Body of pancreas (tissue), 4 donors: Measurements from ENCODE around the gene MMADHC. TPM values are rescaled to one million over a fixed set of nuclear protein-coding genes. Genes with fewer than 3 reads are reported as not detected.

Source experiments
- ATAC-seq: fragments of 150-250 bp; one replicate; pipeline ENCODE4 v1.9.1; 2016
- DNase-seq, 4 donors: peaks; one replicate each; pipeline ENCODE4 v3.0.0-alpha.2; 2019
- H3K27ac ChIP-seq, 4 donors: fragments of 200-600 bp; sonication (generic); 1 replicate in 3 of 4; 2 replicates in 1 of 4; pipeline versions ENCODE4 v1.5.1 to v1.6.1; 2016 to 2019; ENCODE audit warnings: mild to moderate bottlenecking in 1 of 4, mixed read lengths in 1 of 4, moderate library complexity in 1 of 4
- H3K27me3 ChIP-seq, 2 donors: fragments of 200-600 bp; sonication (generic); one replicate each; pipeline ENCODE4 v1.6.0; 2016; ENCODE audit warnings: mild to moderate bottlenecking in 1 of 2
- H3K36me3 ChIP-seq, 2 donors: fragments of 200-600 bp; sonication (generic); replicated peaks in 1 of 2; 2 replicates each; pipeline ENCODE4 v1.5.1; 2016; ENCODE audit warnings: low read depth in 2 of 2; ENCODE audit not compliant: insufficient read depth in 1 of 2
- H3K4me1 ChIP-seq: fragments of 200-600 bp; sonication (generic); one replicate; pipeline ENCODE4 v1.6.0; 2016
- H3K4me3 ChIP-seq, 2 donors: fragments of 200-600 bp; sonication (generic); 1 replicate in 1 of 2; 2 replicates in 1 of 2; pipeline ENCODE4 v1.5.1; 2016 to 2019
- H3K9me3 ChIP-seq, 3 donors: fragments of 200-600 bp; sonication (generic); 1 replicate in 2 of 3; 2 replicates in 1 of 3; pipeline ENCODE4 v1.5.1; 2016
- POLR2A ChIP-seq, 3 donors: fragments of 450-650 bp; IDR thresholded peaks; one replicate each; pipeline ENCODE4 v1.6.1; 2016; ENCODE audit warnings: antibody characterized with exemption in 3 of 3, mild to moderate bottlenecking in 2 of 3
- WGBS, 2 donors: methylation state at CpG; one replicate each; pipeline ENCODE4 v1.1.5; 2017; 5-methylcytosine and 5-hydroxymethylcytosine counted together
- intact Hi-C: fragments of 100-400 bp; cut with DNase I; formaldehyde crosslinking; loops from one replicate; pipeline ENCODE4 v1.15.1; 2023
- small RNA-seq: library from RNA; depleted of rRNA; stranded (forward); fragments of <200 nt; gene quantifications from one replicate; pipeline ENCODE3, GENCODE V24; 2016
- total RNA-seq, 2 donors: library from RNA; depleted of rRNA; stranded (reverse); fragments of >200 nt; gene quantifications; one replicate each; pipeline ENCODE4 v1.1.0, GENCODE V29; 2016
- TF ChIP-seq, protein P1 (sequence below), 7 experiments: fragments of 450-650 bp in 4 of 7; fragments of 200-600 bp in 3 of 7; sonication (generic) in 3 of 7; IDR thresholded peaks; one replicate each; pipeline ENCODE4 v1.5.1; 2016 to 2019; ENCODE audit warnings: antibody characterized with exemption in 7 of 7

Gene MMADHC
- total RNA-seq, 2 donors from 2014 or later, result 33.6 to 52.9 TPM

DNA sequence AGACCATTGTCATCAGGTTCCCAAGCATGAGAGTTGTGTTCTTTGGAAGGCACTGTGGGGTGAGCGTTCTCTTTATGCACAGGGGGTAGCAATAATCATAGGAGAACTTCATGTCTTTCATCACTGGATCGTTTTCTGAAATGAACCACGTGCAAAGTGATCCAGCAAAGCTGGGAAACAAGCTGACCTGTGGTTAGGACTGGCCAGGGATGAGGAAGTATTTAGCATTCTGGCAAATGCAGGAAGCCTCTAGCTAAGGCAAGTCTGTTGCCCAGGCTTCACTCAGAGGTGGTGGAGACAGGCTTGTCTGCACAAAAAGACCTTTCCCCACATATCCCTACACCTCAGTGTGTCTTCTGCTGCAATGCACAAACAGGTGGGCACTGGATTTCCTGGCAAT is 58.6 kb downstream of the MMADHC start:
- H3K27me3 ChIP-seq, result no peaks in the 10 kb centered on the region
- H3K27ac ChIP-seq, result no peak overlapping the region
- no peaks in the 10 kb centered on the region for H3K4me1 ChIP-seq
- DNase-seq (no peak), ATAC-seq (no peak)
- H3K4me3 ChIP-seq, result no peak overlapping the region
- 45 to 56% methylated on average over 3 of the region's 3 CpGs for WGBS, 2 donors
- intact Hi-C loops, result no loop called here
- no peaks in the 10 kb centered on the region for H3K9me3 ChIP-seq
- no peak for TF ChIP-seq POLR2A (IDR thresholded peaks at IDR 0.05)
- TF ChIP-seq, protein P1, sequence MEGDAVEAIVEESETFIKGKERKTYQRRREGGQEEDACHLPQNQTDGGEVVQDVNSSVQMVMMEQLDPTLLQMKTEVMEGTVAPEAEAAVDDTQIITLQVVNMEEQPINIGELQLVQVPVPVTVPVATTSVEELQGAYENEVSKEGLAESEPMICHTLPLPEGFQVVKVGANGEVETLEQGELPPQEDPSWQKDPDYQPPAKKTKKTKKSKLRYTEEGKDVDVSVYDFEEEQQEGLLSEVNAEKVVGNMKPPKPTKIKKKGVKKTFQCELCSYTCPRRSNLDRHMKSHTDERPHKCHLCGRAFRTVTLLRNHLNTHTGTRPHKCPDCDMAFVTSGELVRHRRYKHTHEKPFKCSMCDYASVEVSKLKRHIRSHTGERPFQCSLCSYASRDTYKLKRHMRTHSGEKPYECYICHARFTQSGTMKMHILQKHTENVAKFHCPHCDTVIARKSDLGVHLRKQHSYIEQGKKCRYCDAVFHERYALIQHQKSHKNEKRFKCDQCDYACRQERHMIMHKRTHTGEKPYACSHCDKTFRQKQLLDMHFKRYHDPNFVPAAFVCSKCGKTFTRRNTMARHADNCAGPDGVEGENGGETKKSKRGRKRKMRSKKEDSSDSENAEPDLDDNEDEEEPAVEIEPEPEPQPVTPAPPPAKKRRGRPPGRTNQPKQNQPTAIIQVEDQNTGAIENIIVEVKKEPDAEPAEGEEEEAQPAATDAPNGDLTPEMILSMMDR (IDR thresholded peaks at IDR 0.05), result no peak
- H3K36me3 ChIP-seq, result no peaks in the 10 kb centered on the region

DNA sequence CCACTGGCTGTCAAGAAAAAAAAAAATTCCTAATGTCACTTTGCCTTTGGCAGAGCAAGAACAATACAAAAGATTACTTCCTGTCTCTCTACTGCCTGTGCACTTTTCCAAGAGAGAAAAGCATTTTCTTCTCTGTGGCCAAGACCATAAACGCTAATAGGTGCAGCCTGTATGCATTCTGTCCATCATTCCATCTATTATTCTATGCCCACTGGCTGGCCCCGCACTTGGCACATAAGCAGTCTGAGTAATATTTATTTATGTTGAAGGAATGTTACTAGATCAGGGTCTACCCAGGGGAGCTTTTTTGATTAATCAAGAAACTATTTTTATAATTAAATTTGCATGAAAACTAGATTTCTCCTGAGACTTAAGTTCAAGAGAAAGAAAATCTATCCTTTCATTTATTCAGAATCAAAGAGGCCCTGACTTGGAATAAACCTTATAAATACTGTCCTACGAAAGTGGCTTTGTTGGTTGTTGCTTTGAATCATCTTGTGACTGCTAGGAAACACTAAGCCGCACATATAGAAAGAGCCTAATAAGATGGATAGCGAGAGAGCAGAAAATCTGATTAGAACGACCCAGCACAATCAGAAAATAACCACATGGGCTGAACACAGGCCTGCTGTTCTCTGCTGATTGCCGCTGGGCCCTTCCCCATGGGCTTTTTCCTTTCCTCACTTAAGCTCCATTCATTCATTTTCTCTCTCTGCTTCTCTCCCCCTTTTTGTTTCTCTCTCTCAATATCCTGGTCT is 59.4 kb downstream of the MMADHC start:
- no peak overlapping the region for H3K27ac ChIP-seq
- WGBS, 2 donors, result 85% methylated on average over 7 of the region's 7 CpGs
- DNase-seq (no peak), ATAC-seq (no peak)
- no peak for TF ChIP-seq POLR2A (IDR thresholded peaks at IDR 0.05)
- TF ChIP-seq, protein P1 (IDR thresholded peaks at IDR 0.05), result no peak
- no peak overlapping the region for H3K4me3 ChIP-seq
- no peaks in the 10 kb centered on the region for H3K27me3 ChIP-seq
- no peaks in the 10 kb centered on the region for H3K36me3 ChIP-seq
- H3K4me1 ChIP-seq, result no peaks in the 10 kb centered on the region
- intact Hi-C loops, result no loop called here
- H3K9me3 ChIP-seq, result no peaks in the 10 kb centered on the region

DNA sequence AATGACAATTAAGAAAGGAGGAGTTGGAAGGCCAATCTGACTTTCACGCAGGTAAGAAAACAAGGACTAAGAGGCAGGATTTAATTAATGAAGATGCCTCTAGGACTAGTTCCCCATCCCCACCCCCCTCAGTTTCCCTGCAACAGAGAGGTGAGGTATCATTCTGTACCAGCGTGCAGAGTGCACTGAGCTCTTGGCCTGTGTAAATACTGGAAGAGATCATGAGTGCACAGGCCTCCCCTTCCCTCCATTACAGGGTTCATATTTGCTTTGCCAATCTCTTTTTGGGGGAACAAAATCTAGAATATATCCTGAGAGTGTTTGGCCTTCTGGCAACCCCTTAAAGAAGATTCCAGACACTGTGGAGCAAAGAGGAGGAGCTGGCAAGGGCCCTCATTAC is 60.9 kb downstream of the MMADHC start:
- H3K4me1 ChIP-seq, result no peaks in the 10 kb centered on the region
- H3K27me3 ChIP-seq, result no peaks in the 10 kb centered on the region
- intact Hi-C loops, result no loop called here
- ATAC-seq (no peak), DNase-seq (no peak)
- no peak for TF ChIP-seq POLR2A (IDR thresholded peaks at IDR 0.05)
- TF ChIP-seq, protein P1 (IDR thresholded peaks at IDR 0.05), result no peak
- H3K9me3 ChIP-seq, result no peaks in the 10 kb centered on the region
- H3K36me3 ChIP-seq, result no peaks in the 10 kb centered on the region
- H3K4me3 ChIP-seq, result no peak overlapping the region
- 79 to 81% methylated on average over 2 of the region's 2 CpGs for WGBS, 2 donors
- no peak overlapping the region for H3K27ac ChIP-seq

DNA sequence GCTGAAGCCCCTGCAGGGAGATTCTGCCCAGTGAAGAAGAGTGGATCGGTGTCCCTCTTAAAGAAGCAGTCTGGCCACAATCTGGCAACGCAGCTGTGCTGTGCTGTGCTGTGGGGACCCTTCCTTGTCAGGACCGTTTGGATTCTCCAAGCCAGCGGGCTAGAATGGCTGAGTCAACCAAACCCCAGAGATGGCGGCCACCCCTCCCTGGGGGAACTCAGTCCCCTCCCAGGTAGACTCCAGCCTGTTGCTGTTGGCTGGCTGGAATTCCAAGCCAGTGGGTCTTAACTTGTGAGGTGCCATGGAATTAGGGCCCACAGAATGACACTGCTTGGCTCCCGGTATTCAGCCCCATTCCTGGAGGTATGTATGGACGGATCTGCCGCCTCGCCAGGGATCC is 62.3 kb downstream of the MMADHC start:
- ATAC-seq, result no peak
- Histone ChIP-seq H3K4me3 (no peak overlapping the region), H3K9me3 (no peaks in the 10 kb centered on the region), H3K27me3 (no peaks in the 10 kb centered on the region), H3K36me3 (no peaks in the 10 kb centered on the region), H3K27ac (no peak overlapping the region), H3K4me1 (no peaks in the 10 kb centered on the region)
- 87 to 88% methylated on average over 3 to 9 of the region's 9 CpGs for WGBS, 2 donors
- DNase-seq, result no peak
- TF ChIP-seq, protein P1 (IDR thresholded peaks at IDR 0.05), result no peak
- TF ChIP-seq POLR2A (IDR thresholded peaks at IDR 0.05), result no peak
- intact Hi-C loops, result no loop called here

Small RNA genes within 50 kb of the gene (small RNA-seq; reads per million reads assigned to genes)
- gene RNU6-601P, result not detected
